GM21528 (cell line): Measurements from ENCODE around the gene MOCS3.
A peak's percentile ranks its signal among the peaks of the same experiment; 100 is the strongest.

ENCODE experiments used
- ATAC-seq: cut with Tn5 transposase; IDR thresholded peaks from one replicate; pipeline ENCODE4 v1.9.1; 2021; ENCODE audit warnings: mild to moderate bottlenecking, moderate library complexity; ENCODE audit not compliant: unreplicated experiment, low FRiP score

The MOCS3 gene, protein sequence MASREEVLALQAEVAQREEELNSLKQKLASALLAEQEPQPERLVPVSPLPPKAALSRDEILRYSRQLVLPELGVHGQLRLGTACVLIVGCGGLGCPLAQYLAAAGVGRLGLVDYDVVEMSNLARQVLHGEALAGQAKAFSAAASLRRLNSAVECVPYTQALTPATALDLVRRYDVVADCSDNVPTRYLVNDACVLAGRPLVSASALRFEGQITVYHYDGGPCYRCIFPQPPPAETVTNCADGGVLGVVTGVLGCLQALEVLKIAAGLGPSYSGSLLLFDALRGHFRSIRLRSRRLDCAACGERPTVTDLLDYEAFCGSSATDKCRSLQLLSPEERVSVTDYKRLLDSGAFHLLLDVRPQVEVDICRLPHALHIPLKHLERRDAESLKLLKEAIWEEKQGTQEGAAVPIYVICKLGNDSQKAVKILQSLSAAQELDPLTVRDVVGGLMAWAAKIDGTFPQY

DNA sequence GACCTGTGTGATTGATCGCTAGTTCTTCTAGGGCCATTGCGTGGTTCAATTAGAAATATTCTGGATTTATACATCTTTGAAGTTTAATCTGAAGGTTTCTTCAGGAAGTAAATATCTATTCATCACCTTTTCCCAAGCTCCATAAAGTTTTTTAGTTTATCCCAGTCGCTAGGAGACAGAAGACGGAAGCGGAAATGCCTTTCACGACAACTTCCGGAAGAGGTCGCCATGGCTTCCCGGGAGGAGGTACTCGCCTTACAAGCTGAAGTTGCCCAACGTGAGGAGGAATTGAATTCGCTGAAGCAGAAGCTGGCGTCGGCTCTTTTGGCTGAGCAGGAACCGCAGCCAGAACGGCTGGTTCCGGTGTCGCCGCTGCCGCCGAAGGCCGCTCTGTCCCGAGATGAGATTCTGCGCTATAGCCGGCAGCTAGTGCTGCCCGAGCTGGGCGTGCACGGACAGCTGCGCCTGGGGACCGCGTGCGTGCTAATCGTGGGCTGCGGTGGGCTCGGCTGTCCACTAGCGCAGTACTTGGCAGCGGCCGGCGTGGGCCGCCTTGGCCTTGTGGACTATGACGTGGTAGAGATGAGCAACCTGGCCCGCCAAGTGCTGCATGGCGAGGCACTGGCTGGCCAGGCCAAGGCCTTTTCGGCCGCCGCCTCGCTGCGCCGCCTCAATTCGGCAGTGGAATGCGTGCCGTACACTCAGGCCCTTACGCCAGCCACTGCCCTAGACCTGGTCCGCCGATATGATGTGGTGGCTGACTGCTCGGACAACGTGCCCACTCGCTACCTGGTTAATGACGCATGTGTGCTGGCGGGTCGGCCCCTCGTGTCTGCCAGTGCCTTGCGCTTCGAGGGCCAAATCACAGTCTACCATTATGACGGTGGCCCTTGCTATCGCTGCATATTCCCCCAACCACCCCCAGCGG lies at the start of gene MOCS3:
Gene MOCS3 (plus strand): TSS at position 204 of the 928 bp plus-strand sequence. CDS start 25 bp downstream, at position 229.
- ATAC-seq, result peak; percentile 83

- no peak for ATAC-seq
Observed at GRCh38 chr20:50909413-50909812, 49.2 kb upstream of the MOCS3 start.

GRCh38 chr20:50911030-50911429 lies 47.6 kb upstream of the MOCS3 start:
- ATAC-seq, result no peak

DNA sequence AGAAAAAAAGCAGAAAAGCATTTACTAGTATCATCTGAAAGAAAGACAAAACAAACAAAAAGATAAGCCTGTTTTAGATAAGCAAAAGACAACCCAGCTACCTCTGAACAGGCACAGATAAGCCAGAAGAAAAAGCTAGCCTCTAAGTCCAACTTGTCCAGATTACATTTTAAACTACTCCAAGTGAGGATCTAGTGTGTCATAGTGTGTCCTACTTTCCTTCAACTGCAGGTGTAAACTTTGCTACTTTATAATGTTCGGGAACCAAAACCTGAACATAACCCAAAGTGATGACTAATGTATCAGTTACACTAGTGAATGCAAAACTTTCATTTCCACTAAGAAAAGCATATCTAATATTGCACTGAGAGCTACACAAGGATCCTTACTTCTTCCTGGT lies 46.9 kb upstream of the MOCS3 start:
- ATAC-seq, result no peak

- ATAC-seq, result no peak
Observed at GRCh38 chr20:50913690-50914375, 44.8 kb upstream of the MOCS3 start.

DNA sequence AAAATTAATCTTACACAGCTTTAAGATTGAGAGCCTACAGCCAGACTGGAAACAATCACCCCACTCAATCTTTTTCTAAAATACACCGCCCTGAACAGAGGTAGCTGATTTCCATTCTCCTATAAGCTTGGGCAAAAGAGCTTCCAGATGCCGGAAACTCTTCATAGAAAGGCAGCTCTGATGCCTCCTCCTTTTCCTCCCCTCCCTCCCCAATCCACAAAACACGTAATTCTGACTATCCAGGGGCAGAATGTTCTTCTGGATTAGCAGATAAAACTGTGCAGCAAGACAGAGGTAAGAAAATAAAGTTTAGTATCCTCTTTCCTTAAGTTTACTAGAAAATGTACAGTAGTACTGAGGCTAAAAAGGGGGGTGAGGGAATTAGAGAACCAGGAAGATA lies 43.2 kb upstream of the MOCS3 start:
- ATAC-seq, result no peak

DNA sequence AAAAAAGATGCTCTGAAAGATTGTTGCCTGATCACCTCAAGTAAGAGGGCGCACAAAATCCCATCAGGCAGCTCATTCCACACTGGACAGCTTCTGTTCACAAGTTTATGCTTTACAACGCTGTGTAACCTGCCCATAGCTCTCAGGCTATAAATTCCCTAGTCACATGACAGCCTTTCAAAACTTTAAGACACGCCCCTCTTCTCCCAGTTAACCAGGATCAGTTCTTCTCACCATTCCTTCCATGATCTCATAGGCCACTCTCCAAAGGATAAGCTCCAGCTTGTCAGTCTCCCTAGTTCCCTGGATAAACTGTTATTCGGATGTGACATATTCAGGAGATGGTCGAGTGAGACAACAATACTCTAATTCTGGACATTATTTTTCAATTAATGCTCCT lies 42.4 kb upstream of the MOCS3 start:
- no peak for ATAC-seq

DNA sequence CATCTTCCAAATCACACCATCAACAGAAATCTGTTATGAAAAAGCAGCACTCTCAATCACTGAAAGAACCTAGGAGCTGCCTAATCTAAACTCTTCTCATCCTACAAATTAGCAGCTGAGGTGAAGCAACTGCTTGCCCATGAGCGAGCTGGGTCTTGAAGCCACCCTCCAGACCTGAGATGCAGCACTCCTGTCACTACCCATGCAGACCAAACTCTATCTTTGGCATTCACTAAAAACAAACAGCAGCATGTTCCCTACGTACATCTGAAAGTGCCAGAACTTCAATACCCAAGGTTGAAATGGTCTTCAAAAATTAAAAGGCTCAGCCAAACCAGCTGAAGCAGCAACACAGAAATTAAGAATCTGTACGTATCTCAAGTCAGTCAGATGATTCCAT lies 41.7 kb upstream of the MOCS3 start:
- ATAC-seq, result no peak

DNA sequence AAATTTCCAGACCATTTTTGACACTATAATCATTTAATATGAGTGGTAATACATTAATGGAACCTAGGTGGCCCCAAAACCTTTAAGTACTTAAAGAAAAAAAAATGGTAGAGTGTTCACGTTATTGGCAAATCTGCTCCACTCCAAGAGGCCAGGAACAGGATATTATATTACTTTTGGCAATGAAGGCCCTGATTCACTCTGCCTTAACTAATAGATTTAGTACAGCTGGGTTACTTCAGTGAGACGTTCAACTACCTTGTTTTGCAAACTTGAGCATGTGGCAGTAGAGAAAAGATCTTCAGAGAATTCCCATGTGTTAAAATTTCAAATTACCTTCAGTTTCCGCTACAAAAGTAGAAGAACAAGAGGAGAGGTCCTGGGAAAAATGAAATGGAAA lies 40.2 kb upstream of the MOCS3 start:
- no peak for ATAC-seq

- ATAC-seq, result no peak
Observed at GRCh38 chr20:50919567-50919966, 39.1 kb upstream of the MOCS3 start.

DNA sequence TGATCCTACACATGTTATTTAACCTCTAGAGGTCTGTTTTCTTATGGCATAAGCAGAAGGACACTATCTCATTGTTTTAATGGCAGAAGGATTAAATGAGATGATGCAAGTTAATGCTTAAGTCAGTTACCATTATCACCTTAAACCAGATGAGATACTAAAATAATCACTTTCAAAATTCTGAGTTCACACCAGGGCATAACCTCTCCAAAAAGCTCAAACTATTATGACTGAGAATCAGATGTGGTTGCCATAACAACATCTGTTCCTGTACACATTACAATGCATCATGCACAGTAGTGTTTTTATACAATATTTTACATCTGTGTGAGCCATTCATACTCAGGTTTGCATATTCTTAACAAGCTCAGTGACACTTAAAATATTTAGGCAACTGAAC lies 37.6 kb upstream of the MOCS3 start:
- no peak for ATAC-seq

DNA sequence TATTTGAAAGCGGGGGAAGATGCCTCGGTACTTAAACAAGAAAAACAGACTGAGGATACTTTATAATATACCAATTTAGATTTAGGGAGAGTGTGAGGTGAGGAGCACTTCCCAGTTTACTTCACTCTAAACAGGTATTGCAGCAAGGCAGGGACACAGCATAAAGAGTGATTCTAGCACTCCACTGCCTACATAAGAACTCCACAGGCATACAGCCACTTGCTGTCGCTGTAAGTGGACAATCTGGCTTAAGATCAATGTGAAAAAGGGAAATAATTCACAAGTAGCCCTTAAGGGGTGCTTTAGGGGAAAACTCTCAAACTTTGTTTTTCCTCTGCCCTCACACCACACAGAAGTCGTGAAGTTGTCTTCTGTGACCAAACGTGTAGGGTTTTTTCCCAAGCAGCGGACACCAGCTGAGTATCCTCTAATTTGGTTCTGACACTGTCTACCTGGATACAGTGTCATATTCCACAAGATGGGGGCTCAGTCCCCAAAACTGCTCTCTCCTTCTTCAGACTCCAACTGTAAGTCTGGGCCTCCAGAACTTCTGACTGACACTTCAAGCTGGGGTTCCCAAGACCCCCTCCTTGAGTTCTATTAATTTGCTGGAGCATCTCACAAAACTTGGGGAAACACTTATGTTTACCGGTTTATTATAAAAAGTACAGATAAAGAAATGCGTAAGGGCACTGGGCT lies 36.7 kb upstream of the MOCS3 start:
- ATAC-seq, result no peak

GRCh38 chr20:50924261-50924920 lies 34.2 kb upstream of the MOCS3 start:
- no peak for ATAC-seq

- no peak for ATAC-seq
Observed at GRCh38 chr20:50926530-50926929, 32.1 kb upstream of the MOCS3 start.

GRCh38 chr20:50928469-50928868 lies 30.1 kb upstream of the MOCS3 start:
- no peak for ATAC-seq

DNA sequence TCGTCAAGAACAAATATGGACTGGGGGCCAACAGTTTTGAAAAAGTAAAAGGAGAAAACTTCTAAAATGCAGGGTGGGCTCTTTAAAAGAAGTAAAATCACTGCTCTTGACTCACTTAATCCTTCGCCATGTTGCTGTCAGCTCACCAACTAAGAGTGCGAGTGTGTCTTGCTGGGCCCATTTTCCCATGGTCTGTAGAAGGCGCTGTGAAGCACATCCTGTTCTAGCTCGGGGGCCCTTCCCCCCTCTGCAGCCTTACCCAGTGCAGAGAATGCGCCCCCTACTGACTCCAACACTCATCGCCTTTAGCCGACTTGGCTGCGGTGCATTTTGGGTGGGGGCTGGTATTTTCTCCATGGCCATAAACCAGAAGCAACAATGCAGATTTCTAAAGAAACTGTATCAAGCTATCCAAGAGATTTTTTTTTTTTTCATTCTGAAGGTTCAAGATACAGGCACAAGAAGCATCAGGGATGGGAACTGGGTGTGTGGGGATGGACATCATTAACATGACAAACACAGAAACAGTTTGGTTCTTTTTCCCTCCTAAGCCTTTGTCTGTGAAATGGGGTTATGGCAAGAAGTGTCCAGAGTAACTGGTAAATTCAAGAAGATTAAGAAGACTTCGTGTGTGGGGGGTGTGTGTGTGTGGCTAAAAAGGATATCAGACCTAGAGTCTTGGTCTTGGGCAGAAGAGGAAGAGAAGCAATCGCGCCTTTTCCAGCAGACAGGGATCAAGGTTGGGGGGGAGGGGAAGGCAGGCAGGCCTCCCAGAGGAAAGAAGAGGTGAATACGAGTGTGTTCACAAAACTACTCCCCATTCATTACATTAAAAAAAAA lies 29.1 kb upstream of the MOCS3 start:
- peak; percentile 49 for ATAC-seq

DNA sequence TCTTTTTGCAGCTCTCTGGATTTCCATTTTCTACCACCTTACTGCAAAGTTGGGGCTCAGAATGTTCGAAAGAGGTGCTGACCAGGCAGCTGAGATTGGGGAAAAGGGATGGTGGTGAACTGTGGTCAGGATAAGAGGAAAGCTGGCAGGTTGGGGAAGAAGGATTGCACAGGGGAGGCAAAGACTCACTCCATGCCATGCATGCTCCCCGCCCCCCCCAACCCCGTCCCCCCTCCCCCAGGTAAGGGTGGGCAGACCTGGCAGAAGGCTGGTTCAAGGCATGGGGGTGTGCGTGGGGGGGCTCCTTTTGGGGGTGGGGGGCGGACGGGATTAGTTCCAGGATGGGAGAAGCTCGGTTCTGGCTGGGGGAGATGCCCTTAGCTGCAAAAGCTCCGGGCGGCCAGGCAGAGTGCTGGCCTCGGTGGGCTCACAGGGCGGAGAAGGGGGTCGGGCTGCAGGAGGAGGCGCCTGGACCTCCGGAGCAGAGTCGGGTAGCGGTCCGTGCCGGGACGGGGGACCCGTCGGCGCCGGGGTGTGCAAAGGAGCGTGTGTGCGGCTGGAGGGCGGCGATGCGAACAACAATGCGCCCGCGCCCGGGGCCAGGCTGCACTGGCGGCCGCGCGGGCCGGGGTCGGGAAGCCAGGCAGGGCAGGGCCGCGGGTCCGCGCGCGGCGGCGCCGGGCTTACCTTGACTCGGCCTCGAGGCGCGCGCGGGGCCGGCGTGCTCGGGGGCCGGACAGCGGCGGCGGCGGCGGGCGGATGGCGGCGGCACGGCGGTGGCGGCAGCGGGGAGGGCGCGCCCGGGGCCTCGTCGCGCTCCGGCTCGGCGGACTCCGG lies 28.3 kb upstream of the MOCS3 start:
- ATAC-seq, result peak; percentile 14

- peak; percentile 16 for ATAC-seq
Observed at GRCh38 chr20:50930976-50931305, 27.7 kb upstream of the MOCS3 start.
